ENCODE data around the gene DSTN. TPM values are rescaled to one million over a fixed set of nuclear protein-coding genes. Genes with fewer than 3 reads are reported as not detected.

DSTN gene
- total RNA-seq, 1 donor from 2014 or later = 91.9 TPM

DNA sequence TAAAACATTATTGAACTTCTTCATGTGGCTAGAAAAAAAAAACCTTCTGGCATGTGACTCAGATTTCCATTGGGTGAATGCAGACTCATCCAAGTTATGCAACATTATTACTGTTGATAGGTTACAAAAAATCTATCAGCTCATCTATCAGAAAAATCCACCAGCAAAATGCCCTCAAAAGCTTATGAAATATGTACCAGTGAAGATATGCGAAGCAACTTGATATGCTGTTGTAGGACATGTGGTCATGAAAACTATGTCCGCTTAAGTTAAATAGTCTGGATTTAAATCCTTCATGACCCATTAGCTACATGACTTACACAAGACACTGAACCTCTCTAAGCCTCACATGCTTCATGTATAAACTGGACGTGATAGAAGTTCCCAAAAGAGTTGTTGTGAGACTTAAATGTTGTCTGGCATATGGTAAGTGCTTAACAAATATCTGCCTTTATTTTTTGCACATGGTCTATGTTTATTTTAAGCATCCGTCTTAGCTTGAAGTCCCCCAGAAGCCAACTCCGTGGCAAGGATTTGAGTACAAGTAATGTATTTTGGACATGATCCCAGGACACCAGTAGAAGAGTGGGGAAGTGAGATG is 26.2 kb upstream of the DSTN start:
- no peak for DNase-seq (ENCODE audit: low read depth, low spot score)
- Mint-ChIP-seq H3K9me3 (no peaks in the 10 kb centered on the region), H3K4me3 (no peak overlapping the region), H3K27me3 (ENCODE audit: low read depth) (peaks cover 60% of the 10 kb centered on the region), H3K4me1 (peaks cover 8% of the 10 kb centered on the region), H3K36me3 (ENCODE audit: low read depth) (no peaks in the 10 kb centered on the region), H3K27ac (ENCODE audit: unreplicated experiment) (no peak overlapping the region)
- TF ChIP-seq, protein P1, sequence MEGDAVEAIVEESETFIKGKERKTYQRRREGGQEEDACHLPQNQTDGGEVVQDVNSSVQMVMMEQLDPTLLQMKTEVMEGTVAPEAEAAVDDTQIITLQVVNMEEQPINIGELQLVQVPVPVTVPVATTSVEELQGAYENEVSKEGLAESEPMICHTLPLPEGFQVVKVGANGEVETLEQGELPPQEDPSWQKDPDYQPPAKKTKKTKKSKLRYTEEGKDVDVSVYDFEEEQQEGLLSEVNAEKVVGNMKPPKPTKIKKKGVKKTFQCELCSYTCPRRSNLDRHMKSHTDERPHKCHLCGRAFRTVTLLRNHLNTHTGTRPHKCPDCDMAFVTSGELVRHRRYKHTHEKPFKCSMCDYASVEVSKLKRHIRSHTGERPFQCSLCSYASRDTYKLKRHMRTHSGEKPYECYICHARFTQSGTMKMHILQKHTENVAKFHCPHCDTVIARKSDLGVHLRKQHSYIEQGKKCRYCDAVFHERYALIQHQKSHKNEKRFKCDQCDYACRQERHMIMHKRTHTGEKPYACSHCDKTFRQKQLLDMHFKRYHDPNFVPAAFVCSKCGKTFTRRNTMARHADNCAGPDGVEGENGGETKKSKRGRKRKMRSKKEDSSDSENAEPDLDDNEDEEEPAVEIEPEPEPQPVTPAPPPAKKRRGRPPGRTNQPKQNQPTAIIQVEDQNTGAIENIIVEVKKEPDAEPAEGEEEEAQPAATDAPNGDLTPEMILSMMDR (conservative IDR thresholded peaks at IDR 0.05) = no peak

- peaks cover 53% of the 10 kb centered on the region for H3K27me3 Mint-ChIP-seq (ENCODE audit: low read depth)
- no peaks in the 10 kb centered on the region for H3K36me3 Mint-ChIP-seq (ENCODE audit: low read depth)
- no peak overlapping the region for H3K4me3 Mint-ChIP-seq
- no peaks in the 10 kb centered on the region for H3K9me3 Mint-ChIP-seq
- H3K4me1 Mint-ChIP-seq = peaks cover 8% of the 10 kb centered on the region
- DNase-seq (ENCODE audit: low read depth, low spot score) = no peak
- TF ChIP-seq, protein P1 (conservative IDR thresholded peaks at IDR 0.05) = no peak
- H3K27ac Mint-ChIP-seq (ENCODE audit: unreplicated experiment) = no peak overlapping the region
Observed at GRCh38 chr20:17545127-17545526, 24.7 kb upstream of the DSTN start.

DNA sequence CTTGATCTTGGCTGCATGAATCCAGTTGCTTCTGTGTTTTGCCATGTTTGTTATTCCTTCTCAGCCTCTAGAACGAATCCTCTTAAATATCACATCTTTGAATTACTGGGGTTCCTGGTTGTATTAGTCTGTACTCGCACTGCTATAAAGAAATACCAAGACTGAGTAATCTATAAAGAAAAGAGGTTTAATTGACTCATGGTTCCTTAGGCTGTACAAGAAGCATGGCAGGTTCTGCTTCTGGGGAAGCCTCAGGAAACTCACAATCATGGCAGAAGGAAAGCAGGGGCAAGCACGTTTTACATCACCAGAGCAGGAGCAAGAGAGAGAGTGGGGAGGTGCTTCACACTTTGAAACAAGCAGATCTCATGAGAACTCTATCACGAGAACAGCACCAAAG is 20.7 kb upstream of the DSTN start:
- TF ChIP-seq, protein P1 (conservative IDR thresholded peaks at IDR 0.05) = no peak
- Mint-ChIP-seq H3K4me3 (no peak overlapping the region), H3K36me3 (ENCODE audit: low read depth) (no peaks in the 10 kb centered on the region), H3K27ac (ENCODE audit: unreplicated experiment) (no peak overlapping the region), H3K4me1 (no peaks in the 10 kb centered on the region), H3K9me3 (no peaks in the 10 kb centered on the region), H3K27me3 (ENCODE audit: low read depth) (peaks cover 21% of the 10 kb centered on the region)
- no peak for DNase-seq (ENCODE audit: low read depth, low spot score)

DNA sequence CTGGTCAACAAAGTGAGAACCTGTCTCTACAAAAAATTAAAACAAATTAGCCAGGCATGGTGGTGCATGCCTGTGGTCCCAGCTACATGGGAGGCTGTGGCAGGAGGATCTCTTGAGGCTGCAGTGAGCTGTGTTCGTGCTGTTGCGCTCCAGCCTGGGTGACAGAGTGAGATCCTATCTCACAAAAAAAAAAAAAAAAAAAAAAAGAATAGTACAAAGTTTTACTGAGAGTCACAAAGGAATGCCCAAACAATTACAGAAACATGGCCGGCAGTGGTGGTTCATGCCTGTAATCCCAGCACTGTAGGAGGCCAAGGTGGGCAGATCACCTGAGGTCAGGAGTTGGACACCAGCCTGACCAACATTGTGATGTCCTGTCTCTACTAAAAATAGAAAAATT is 14.8 kb upstream of the DSTN start:
- no peak for DNase-seq (ENCODE audit: low read depth, low spot score)
- H3K9me3 Mint-ChIP-seq = no peaks in the 10 kb centered on the region
- peaks cover 21% of the 10 kb centered on the region for H3K4me1 Mint-ChIP-seq

GRCh38 chr20:17556837-17557674 is 12.8 kb upstream of the DSTN start:
- Mint-ChIP-seq H3K27me3 (ENCODE audit: low read depth) (no peaks in the 10 kb centered on the region), H3K4me3 (no peak overlapping the region), H3K4me1 (peaks cover 21% of the 10 kb centered on the region), H3K36me3 (ENCODE audit: low read depth) (no peaks in the 10 kb centered on the region), H3K27ac (ENCODE audit: unreplicated experiment) (no peak overlapping the region), H3K9me3 (no peaks in the 10 kb centered on the region)
- TF ChIP-seq, protein P1 (conservative IDR thresholded peaks at IDR 0.05) = no peak
- no peak for DNase-seq (ENCODE audit: low read depth, low spot score)

More for the DNA sequence above, 14.8 kb upstream of the DSTN start:
- H3K36me3 Mint-ChIP-seq (ENCODE audit: low read depth) = no peaks in the 10 kb centered on the region
- H3K4me3 Mint-ChIP-seq = no peak overlapping the region
- no peaks in the 10 kb centered on the region for H3K27me3 Mint-ChIP-seq (ENCODE audit: low read depth)
- TF ChIP-seq, protein P1 (conservative IDR thresholded peaks at IDR 0.05) = no peak
- no peak overlapping the region for H3K27ac Mint-ChIP-seq (ENCODE audit: unreplicated experiment)
